HepG2 (cell line): ENCODE measurements around the gene PLCD4. TPM values are rescaled to one million over a fixed set of nuclear protein-coding genes. Genes with fewer than 3 reads are reported as not detected.

Experiments used
- ATAC-seq: fragments of 200-7000 bp; cut with Tn5 transposase; 3 replicates; pipeline ENCODE4 v1.9.1; 2020; ENCODE audit warnings: mild to moderate bottlenecking, moderate library complexity
- BruUV-seq: library from RNA; stranded (reverse); fragments of 400-500 nt; replicated peaks from 2 replicates; lab custom pipeline; 2021; lab: Mats Ljungman, UMichigan
- CTCF ChIA-PET: fragments of 300-600 bp; formaldehyde crosslinking; extraction: SDS; loops from one replicate; lab custom pipeline; 2021; ENCODE audit warnings: low total read pairs, inconsistent platforms, low intra/inter-chr PET ratio; lab: Yijun Ruan, JAX
- POLR2A ChIA-PET: fragments of 350-600 bp; sonication (Branson Sonifier 250); formaldehyde crosslinking; loops from one replicate; lab custom pipeline; 2020; ENCODE audit warnings: antibody characterized with exemption, inconsistent platforms; lab: Yijun Ruan, JAX
- DNase-seq: peaks from one replicate; pipeline ENCODE4 v3.0.0-alpha.2; 2015; ENCODE audit warnings: low spot score
- FAIRE-seq: peaks from 3 replicates; lab custom pipeline; 2011; peaks lifted over from hg19 to GRCh38; lab: Jason Lieb, UNC
- H2AFZ ChIP-seq: one replicate; pipeline ENCODE4 v1.6.1; 2011; ENCODE audit warnings: low read length, inconsistent platforms
- H3K27ac ChIP-seq: fragments of 300-600 bp; 3 replicates; pipeline ENCODE4 v1.8.0; 2011; ENCODE audit warnings: mixed run types, mild to moderate bottlenecking, mixed read lengths, low read length, inconsistent platforms; ENCODE audit not compliant: insufficient read depth; ENCODE audit errors: extremely low read length
- H3K27me3 ChIP-seq, 2 experiments: fragments of 200-600 bp in 1 of 2; 2 replicates in 1 of 2; 3 replicates in 1 of 2; pipeline versions ENCODE4 v1.6.0 to v1.8.0; 2011; ENCODE audit warnings: low read length in 2 of 2, mild to moderate bottlenecking in 2 of 2, moderate library complexity in 2 of 2, inconsistent platforms in 1 of 2; ENCODE audit not compliant: insufficient read depth in 2 of 2, control insufficient read depth in 1 of 2
- H3K36me3 ChIP-seq, 2 experiments: fragments of 200-600 bp in 1 of 2; replicated peaks in 1 of 2; 2 replicates in 1 of 2; 3 replicates in 1 of 2; pipeline versions ENCODE4 v1.5.1 to v1.8.0; 2011; ENCODE audit warnings: low read length in 2 of 2, inconsistent platforms in 1 of 2; ENCODE audit not compliant: insufficient read depth in 2 of 2, control insufficient read depth in 1 of 2
- H3K4me1 ChIP-seq: 2 replicates; pipeline ENCODE4 v1.5.1; 2012; ENCODE audit warnings: low read length, inconsistent platforms; ENCODE audit not compliant: insufficient read depth
- H3K4me2 ChIP-seq: 2 replicates; pipeline ENCODE4 v1.6.0; 2011; ENCODE audit warnings: low read depth, low read length, inconsistent platforms
- H3K4me3 ChIP-seq, 3 experiments: fragments of 200-600 bp in 1 of 3; sonication (generic), shearing (Covaris generic) in 1 of 3; replicated peaks in 1 of 3; 2 replicates each; pipeline ENCODE4 v1.5.1; 2011 to 2016; ENCODE audit warnings: low read length in 3 of 3, inconsistent platforms in 2 of 3, low read depth in 2 of 3, mild to moderate bottlenecking in 2 of 3, control low read depth in 1 of 3, mixed read lengths in 1 of 3; ENCODE audit not compliant: insufficient read depth in 1 of 3
- H3K79me2 ChIP-seq: one replicate; pipeline ENCODE4 v1.6.1; 2011; ENCODE audit warnings: low read length, inconsistent platforms; ENCODE audit not compliant: insufficient read depth
- H3K9ac ChIP-seq: 2 replicates; pipeline ENCODE4 v1.6.0; 2011; ENCODE audit warnings: mild to moderate bottlenecking, low read depth, low read length, inconsistent platforms; ENCODE audit not compliant: insufficient read depth
- H3K9me3 ChIP-seq: 2 replicates; pipeline ENCODE4 v1.5.1; 2012; ENCODE audit warnings: mild to moderate bottlenecking, low read length
- H4K20me1 ChIP-seq: 2 replicates; pipeline ENCODE4 v1.6.0; 2011; ENCODE audit warnings: inconsistent platforms, mild to moderate bottlenecking, low read length, moderate library complexity; ENCODE audit not compliant: insufficient read depth
- AGO2 ChIP-seq: fragments of 200-400 bp; formaldehyde crosslinking; optimal IDR thresholded peaks from 2 replicates; pipeline ENCODE3; 2017; ENCODE audit warnings: mild to moderate bottlenecking, low read depth, low read length, moderate library complexity
- GFI1 ChIP-seq: sonication (generic); formaldehyde crosslinking; IDR thresholded peaks from 2 replicates; pipeline ENCODE4 v1.5.0; 2020; ENCODE audit warnings: missing genetic modification reagents, mild to moderate bottlenecking, borderline replicate concordance
- NAIF1 ChIP-seq: sonication (generic); formaldehyde crosslinking; IDR thresholded peaks from 2 replicates; pipeline ENCODE4 v1.5.0; 2020; ENCODE audit warnings: mild to moderate bottlenecking, missing genetic modification reagents, borderline replicate concordance
- RBFOX2 ChIP-seq: fragments of 200-400 bp; formaldehyde crosslinking; IDR thresholded peaks from 2 replicates; pipeline ENCODE4 v1.6.1; 2017; ENCODE audit warnings: low read depth, mild to moderate bottlenecking, low read length
- ZC3H13 ChIP-seq: sonication (generic); formaldehyde crosslinking; IDR thresholded peaks from 2 replicates; pipeline ENCODE4 v1.8.1; 2023; ENCODE audit warnings: mild to moderate bottlenecking, missing genetic modification reagents, moderate library complexity
- ZNF770 ChIP-seq: sonication (generic); formaldehyde crosslinking; IDR thresholded peaks from 2 replicates; pipeline ENCODE4 v1.5.0; 2020; ENCODE audit warnings: mild to moderate bottlenecking, missing genetic modification reagents
- WGBS: methylation state at CpG from one replicate; pipeline ENCODE4 v1.1.6; 2017; ENCODE audit warnings: low lambda C conversion rate; 5-methylcytosine and 5-hydroxymethylcytosine counted together
- in situ Hi-C: cut with HindIII; loops from 2 replicates; pipeline ENCODE4 v1.10.0; 2017; ENCODE audit warnings: low pct_unique_long_range_greater_than_20kb; ENCODE audit not compliant: extremely low pct_ligation_motif_present
- intact Hi-C: fragments of 100-400 bp; cut with micrococcal nuclease; formaldehyde crosslinking; loops from one replicate; pipeline ENCODE4 v1.10.0; 2022; ENCODE audit not compliant: unreplicated experiment
- polyA plus RNA-seq, 8 experiments: library from polyadenylated mRNA; depleted of rRNA in 3 of 8; stranded (reverse) in 7 of 8; unstranded in 1 of 8; fragments of >200 nt; fragmentation: Illumina TruSeq in 4 of 8; extraction: Trizol in 4 of 8; gene quantifications; 2 replicates each; pipeline versions ENCODE4 v1.2.1 to v1.2.3, GENCODE V29; 2011 to 2016; ENCODE audit warnings: low read depth in 4 of 8, missing spikeins in 1 of 8, mixed read lengths in 1 of 8; ENCODE audit not compliant: insufficient read depth in 1 of 8
- total RNA-seq, 5 experiments: library from RNA; depleted of rRNA; stranded (reverse); fragments of >200 nt; fragmentation: Illumina TruSeq; extraction: Trizol; gene quantifications; 2 replicates each; pipeline ENCODE4 v1.2.3, GENCODE V29; 2016; ENCODE audit warnings: low read depth in 1 of 5

PLCD4 gene
- total and polyA plus RNA-seq, 2 of the 13 experiments (the other 11 are each of a cell fraction or from before 2014, with no cell fraction given): 0.26 TPM; not detected in 1

- no peaks in the 10 kb centered on the region for H3K4me1 ChIP-seq
- H3K79me2 ChIP-seq: no peaks in the 10 kb centered on the region
- H2AFZ ChIP-seq: no peak overlapping the region
- H3K9me3 ChIP-seq: no peaks in the 10 kb centered on the region
- CTCF ChIA-PET: no interaction called here
- H3K27ac ChIP-seq: no peak overlapping the region
- FAIRE-seq (no peak), DNase-seq (no peak), ATAC-seq (no peak)
- BruUV-seq: no TSS peak
- no peak overlapping the region for H3K9ac ChIP-seq
- WGBS: 98% methylated on average over 18 of the region's 18 CpGs
- intact Hi-C loops: no loop called here
- no peaks in the 10 kb centered on the region for H3K27me3 ChIP-seq
- no peak overlapping the region for H3K4me2 ChIP-seq
- TF ChIP-seq RBFOX2 (0 out of 2 replicates have a peak, but pooled peaks have one; percentile 32), AGO2 (peak; percentile 64), GFI1 (CRISPR knock-in tag) (no peak)
- no peak overlapping the region for H3K4me3 ChIP-seq
- no peaks in the 10 kb centered on the region for H4K20me1 ChIP-seq
- POLR2A ChIA-PET: no interaction called here
- in situ Hi-C loops: no loop called here
- peaks cover 33 to 58% of the 10 kb centered on the region in 2 experiments for H3K36me3 ChIP-seq
Measured at GRCh38 chr2:218638372-218638771, 30.7 kb downstream of the PLCD4 start.

DNA sequence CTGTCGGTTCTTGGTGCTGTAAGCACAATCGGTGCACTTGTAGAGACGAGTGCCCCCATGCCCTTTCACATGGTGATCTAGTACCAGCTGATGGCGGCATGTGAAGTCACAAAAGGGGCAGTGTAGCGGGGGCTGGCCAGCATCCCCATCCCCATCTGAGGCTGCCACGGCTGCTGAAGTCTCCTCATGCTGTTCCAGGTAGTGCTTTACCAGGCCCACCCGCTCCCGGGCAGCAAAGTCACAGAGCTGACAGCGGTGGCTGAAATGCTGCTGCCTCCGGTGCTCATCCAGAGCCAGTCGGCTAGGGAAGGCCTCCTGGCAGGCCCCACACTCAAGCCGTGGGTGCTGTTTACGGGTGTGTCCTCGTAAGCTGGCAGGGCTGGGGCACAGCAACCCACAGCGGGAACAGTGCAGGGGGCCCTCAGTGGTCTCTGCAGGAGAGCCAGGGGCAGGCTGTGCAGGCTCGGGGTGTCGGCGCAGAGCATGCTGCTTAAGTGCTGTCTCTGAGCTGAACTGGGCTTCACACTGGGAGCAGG, 34.5 kb downstream of the PLCD4 start:
- BruUV-seq: no TSS peak
- H3K4me3 ChIP-seq: no peak overlapping the region
- FAIRE-seq: no peak
- ChIA-PET POLR2A (no interaction called here), CTCF (no interaction called here)
- ATAC-seq: peak; percentile 4; the same call in 1 of the 3 replicates
- H3K4me2 ChIP-seq: no peak overlapping the region
- no peak for TF ChIP-seq ZNF770
- TF ChIP-seq NAIF1: no peak
- TF ChIP-seq ZC3H13: peak; percentile 90
- peak; percentile 78 for TF ChIP-seq AGO2
- TF ChIP-seq RBFOX2: peak; percentile 30
- intact Hi-C loops (no loop called here), in situ Hi-C loops (no loop called here)
- 96% methylated on average over 14 of the region's 18 CpGs for WGBS
- H3K9me3 ChIP-seq: no peaks in the 10 kb centered on the region
- H3K36me3 ChIP-seq: peaks cover 46 to 74% of the 10 kb centered on the region in 2 experiments
- no peaks in the 10 kb centered on the region for H3K27me3 ChIP-seq
- no peak overlapping the region for H3K9ac ChIP-seq
- DNase-seq: no peak
- no peaks in the 10 kb centered on the region for H4K20me1 ChIP-seq
- peaks cover 11% of the 10 kb centered on the region; the same call in 1 of the 2 replicates for H3K4me1 ChIP-seq
- no peaks in the 10 kb centered on the region for H3K79me2 ChIP-seq
- no peak overlapping the region for H2AFZ ChIP-seq
- no peak overlapping the region for H3K27ac ChIP-seq
